HEK293 (cell line): ENCODE results near the gene CCL27.

Source experiments
- GLIS1 ChIP-seq: fragments of 450-650 bp; formaldehyde crosslinking; IDR thresholded peaks from 2 replicates; pipeline ENCODE4 v1.5.1; 2016; ENCODE audit warnings: missing biosample characterization, missing genetic modification characterization
- GLIS2 ChIP-seq: fragments of 450-650 bp; formaldehyde crosslinking; IDR thresholded peaks from 2 replicates; pipeline ENCODE4 v1.5.1; 2016; ENCODE audit warnings: missing biosample characterization, missing genetic modification characterization
- HOXC10 ChIP-seq: sonication (generic); formaldehyde crosslinking; IDR thresholded peaks from 2 replicates; pipeline ENCODE4 v1.8.1; 2023; ENCODE audit warnings: mild to moderate bottlenecking, missing genetic modification reagents
- KLF1 ChIP-seq: fragments of 450-650 bp; formaldehyde crosslinking; IDR thresholded peaks from 2 replicates; pipeline ENCODE4 v1.5.1; 2016; ENCODE audit warnings: missing biosample characterization, missing genetic modification characterization
- KLF8 ChIP-seq: fragments of 450-650 bp; formaldehyde crosslinking; IDR thresholded peaks from 2 replicates; pipeline ENCODE4 v1.5.1; 2016; ENCODE audit warnings: missing biosample characterization, missing genetic modification characterization
- KLF9 ChIP-seq: fragments of 450-650 bp; formaldehyde crosslinking; IDR thresholded peaks from 2 replicates; pipeline ENCODE4 v1.5.1; 2016; ENCODE audit warnings: missing biosample characterization, missing genetic modification characterization, low read depth
- MYNN ChIP-seq: fragments of 450-650 bp; formaldehyde crosslinking; IDR thresholded peaks from 2 replicates; pipeline ENCODE4 v1.5.1; 2016; ENCODE audit warnings: missing biosample characterization, missing genetic modification characterization, borderline replicate concordance
- PATZ1 ChIP-seq: fragments of 450-650 bp; formaldehyde crosslinking; IDR thresholded peaks from 2 replicates; pipeline ENCODE4 v1.5.1; 2016; ENCODE audit warnings: missing biosample characterization, missing genetic modification characterization
- SETDB1 ChIP-seq: IDR thresholded peaks from one replicate; pipeline ENCODE4 v1.6.1; 2017; ENCODE audit warnings: mild to moderate bottlenecking, low read length, moderate library complexity, mixed read lengths; ENCODE audit not compliant: insufficient read length
- SP2 ChIP-seq: fragments of 450-650 bp; formaldehyde crosslinking; IDR thresholded peaks from 2 replicates; pipeline ENCODE4 v1.5.1; 2016; ENCODE audit warnings: missing biosample characterization, missing genetic modification characterization
- SP3 ChIP-seq: fragments of 450-650 bp; formaldehyde crosslinking; IDR thresholded peaks from 2 replicates; pipeline ENCODE4 v1.5.1; 2016; ENCODE audit warnings: missing biosample characterization, missing genetic modification characterization
- TSHZ1 ChIP-seq: fragments of 450-650 bp; formaldehyde crosslinking; IDR thresholded peaks from 2 replicates; pipeline ENCODE4 v1.5.1; 2016; ENCODE audit warnings: missing biosample characterization, missing genetic modification characterization, borderline replicate concordance
- ZBTB26 ChIP-seq: fragments of 450-650 bp; formaldehyde crosslinking; optimal IDR thresholded peaks from 2 replicates; pipeline ENCODE3; 2016; ENCODE audit warnings: missing biosample characterization, mild to moderate bottlenecking, missing genetic modification characterization
- ZEB2 ChIP-seq: fragments of 450-650 bp; formaldehyde crosslinking; IDR thresholded peaks from 2 replicates; pipeline ENCODE4 v1.5.1; 2016; ENCODE audit warnings: missing biosample characterization, missing genetic modification characterization
- ZNF112 ChIP-seq: fragments of 450-650 bp; formaldehyde crosslinking; IDR thresholded peaks from 2 replicates; pipeline ENCODE4 v1.5.0; 2017; ENCODE audit warnings: missing biosample characterization, missing genetic modification characterization
- ZNF114 ChIP-seq: fragments of 450-650 bp; formaldehyde crosslinking; IDR thresholded peaks from 2 replicates; pipeline ENCODE4 v1.5.0; 2017; ENCODE audit warnings: missing biosample characterization, missing genetic modification characterization
- ZNF292 ChIP-seq: fragments of 450-650 bp; formaldehyde crosslinking; IDR thresholded peaks from 2 replicates; pipeline ENCODE4 v1.5.1; 2016; ENCODE audit warnings: low read depth, missing biosample characterization, missing genetic modification characterization, borderline replicate concordance
- ZNF311 ChIP-seq: fragments of 450-650 bp; formaldehyde crosslinking; IDR thresholded peaks from 2 replicates; pipeline ENCODE4 v1.5.1; 2017; ENCODE audit warnings: missing biosample characterization, missing genetic modification characterization, borderline replicate concordance
- ZNF398 ChIP-seq: fragments of 450-650 bp; formaldehyde crosslinking; IDR thresholded peaks from 2 replicates; pipeline ENCODE4 v1.5.1; 2017; ENCODE audit warnings: missing biosample characterization, missing genetic modification characterization
- ZNF501 ChIP-seq: fragments of 450-650 bp; formaldehyde crosslinking; IDR thresholded peaks from 2 replicates; pipeline ENCODE4 v1.5.1; 2016; ENCODE audit warnings: missing biosample characterization, missing genetic modification characterization
- ZNF510 ChIP-seq: fragments of 450-650 bp; formaldehyde crosslinking; IDR thresholded peaks from 2 replicates; pipeline ENCODE4 v1.5.1; 2018; ENCODE audit warnings: mild to moderate bottlenecking, missing genetic modification characterization, missing biosample characterization; ENCODE audit not compliant: insufficient replicate concordance
- ZNF513 ChIP-seq: fragments of 450-650 bp; IDR thresholded peaks from 2 replicates; pipeline ENCODE4 v1.5.1; 2018; ENCODE audit warnings: missing biosample characterization, missing genetic modification characterization
- ZNF600 ChIP-seq: fragments of 450-650 bp; formaldehyde crosslinking; IDR thresholded peaks from 2 replicates; pipeline ENCODE4 v1.5.1; 2016; ENCODE audit warnings: missing biosample characterization, missing genetic modification characterization
- ZNF629 ChIP-seq: fragments of 450-650 bp; formaldehyde crosslinking; IDR thresholded peaks from 2 replicates; pipeline ENCODE4 v1.5.1; 2017; ENCODE audit warnings: missing biosample characterization, missing genetic modification characterization
- ZSCAN4 ChIP-seq: fragments of 450-650 bp; formaldehyde crosslinking; IDR thresholded peaks from 2 replicates; pipeline ENCODE4 v1.5.1; 2017; ENCODE audit warnings: missing biosample characterization, missing genetic modification characterization

Gene CCL27

GRCh38 chr9:34651876-34652601 is 10.4 kb downstream of the CCL27 start, which contains the start of gene IL11RA (continued):
- TF ChIP-seq GLIS1 (tag by site-specific recombination) (peak; percentile 76), GLIS2 (tag by site-specific recombination) (peak; percentile 71), KLF1 (tag by site-specific recombination) (peak; percentile 77), ZNF112 (no peak), ZNF501 (tag by site-specific recombination) (no peak), KLF8 (tag by site-specific recombination) (peak; percentile 63; the same call in 1 of the 2 replicates), ZEB2 (peak; percentile 42; the same call in 1 of the 2 replicates), ZNF398 (tag by site-specific recombination) (peak; percentile 43), ZBTB26 (tag by site-specific recombination) (peak; percentile 24), ZNF292 (tag by site-specific recombination) (no peak), HOXC10 (CRISPR knock-in tag) (0 out of 2 replicates have a peak, but pooled peaks have one; percentile 83), PATZ1 (tag by site-specific recombination) (peak; percentile 80), ZNF114 (tag by site-specific recombination) (no peak), SP2 (tag by site-specific recombination) (peak; percentile 87), ZNF510 (no peak), ZNF600 (tag by site-specific recombination) (peak; percentile 51; the same call in 1 of the 2 replicates), ZNF311 (no peak), ZNF629 (tag by site-specific recombination) (peak; percentile 47), ZNF513 (tag by site-specific recombination) (no peak), KLF9 (tag by site-specific recombination) (peak; percentile 87), MYNN (no peak), SP3 (tag by site-specific recombination) (peak; percentile 76), ZSCAN4 (tag by site-specific recombination) (peak; percentile 93), SETDB1 (no peak), TSHZ1 (0 out of 2 replicates have a peak, but pooled peaks have one; percentile 12)
